ENCODE results near the gene ARHGEF39.

Gene ARHGEF39, protein sequence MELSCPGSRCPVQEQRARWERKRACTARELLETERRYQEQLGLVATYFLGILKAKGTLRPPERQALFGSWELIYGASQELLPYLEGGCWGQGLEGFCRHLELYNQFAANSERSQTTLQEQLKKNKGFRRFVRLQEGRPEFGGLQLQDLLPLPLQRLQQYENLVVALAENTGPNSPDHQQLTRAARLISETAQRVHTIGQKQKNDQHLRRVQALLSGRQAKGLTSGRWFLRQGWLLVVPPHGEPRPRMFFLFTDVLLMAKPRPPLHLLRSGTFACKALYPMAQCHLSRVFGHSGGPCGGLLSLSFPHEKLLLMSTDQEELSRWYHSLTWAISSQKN

DNA sequence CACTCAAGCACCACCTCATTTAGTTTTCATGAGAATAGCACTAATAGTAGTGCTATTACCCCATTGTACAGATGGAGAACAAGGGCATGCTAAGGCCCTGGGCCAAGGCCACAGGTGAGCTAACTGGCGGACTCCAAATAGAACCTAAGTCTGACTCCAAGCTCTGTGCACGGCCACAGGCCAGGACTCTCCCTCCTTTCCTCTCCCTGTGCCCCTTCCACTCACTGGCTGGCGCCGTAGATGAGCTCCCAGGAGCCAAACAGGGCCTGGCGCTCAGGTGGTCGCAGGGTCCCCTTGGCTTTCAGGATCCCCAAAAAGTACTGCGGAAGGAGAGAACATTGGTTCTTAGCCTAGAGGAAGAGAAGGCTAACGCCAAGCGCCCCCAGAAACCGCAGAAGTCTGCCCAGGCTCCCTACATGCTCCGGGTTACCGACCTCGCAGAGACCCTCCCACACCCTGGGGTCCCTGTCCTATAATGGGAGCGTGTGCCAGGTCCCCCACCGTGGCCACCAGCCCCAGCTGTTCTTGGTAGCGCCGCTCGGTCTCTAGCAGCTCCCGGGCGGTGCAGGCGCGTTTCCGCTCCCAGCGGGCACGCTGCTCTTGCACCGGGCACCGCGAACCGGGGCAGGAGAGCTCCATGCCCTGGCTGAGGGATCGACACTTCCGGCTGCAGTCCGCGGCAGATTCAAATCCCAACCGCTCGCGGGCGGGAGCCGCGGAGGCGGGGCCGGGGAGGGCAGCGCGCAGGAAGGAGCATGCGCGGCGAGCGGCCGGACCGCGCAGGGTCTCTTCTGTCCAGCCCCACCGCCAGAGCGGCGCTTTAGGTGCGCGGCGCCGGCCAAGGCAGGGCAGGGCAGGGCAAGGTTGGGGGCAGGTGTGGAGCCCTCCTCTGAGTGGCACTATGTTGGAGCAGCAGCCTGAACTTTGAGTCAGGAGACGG is at the start of gene ARHGEF39:
TSS of gene ARHGEF39 (minus strand) at position 665 of the 940 bp plus-strand sequence. CDS start at position 639, 26 bp downstream.
- DNase-seq: peak; percentile 71

DNA sequence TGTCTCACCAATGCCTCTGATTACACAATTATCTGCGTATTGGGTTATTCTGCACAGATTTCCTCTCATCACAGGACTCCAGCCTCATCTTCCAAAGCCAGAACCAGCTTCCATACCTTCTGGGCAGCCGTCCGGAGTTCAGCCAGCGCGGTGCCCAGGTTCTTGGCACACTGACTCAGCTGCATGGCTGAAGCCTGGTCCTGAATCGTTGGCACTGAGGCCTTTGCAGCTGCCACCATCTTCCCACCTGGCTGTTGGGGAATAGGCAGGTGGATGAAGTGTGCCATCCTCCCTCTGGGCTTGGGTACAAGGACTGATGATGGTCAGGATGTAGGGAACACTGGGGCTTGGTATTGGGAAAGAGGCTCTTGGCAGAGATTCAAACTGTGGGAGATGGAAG is 49.1 kb upstream of the ARHGEF39 start:
- DNase-seq: no peak

DNA sequence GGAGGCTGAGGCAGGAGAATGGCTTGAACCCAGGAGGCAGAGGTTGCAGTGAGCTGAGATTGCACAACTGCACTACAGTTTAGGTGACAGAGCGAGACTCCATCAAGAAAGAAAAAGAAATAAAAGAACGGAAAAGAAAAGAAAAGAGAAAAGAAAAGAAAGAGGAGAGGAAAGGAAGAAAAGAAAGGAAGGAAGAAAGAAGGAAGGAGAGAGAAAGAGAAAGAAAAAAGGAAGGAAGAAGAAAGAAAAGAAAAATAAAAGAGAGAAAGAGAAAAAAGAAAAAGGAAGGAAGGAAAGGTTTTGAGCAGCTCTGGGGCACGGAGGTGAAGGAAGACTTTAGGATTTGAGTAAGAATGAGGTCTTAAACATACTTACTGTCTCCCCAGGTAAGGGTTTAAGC is 48.6 kb upstream of the ARHGEF39 start:
- DNase-seq: no peak

DNA sequence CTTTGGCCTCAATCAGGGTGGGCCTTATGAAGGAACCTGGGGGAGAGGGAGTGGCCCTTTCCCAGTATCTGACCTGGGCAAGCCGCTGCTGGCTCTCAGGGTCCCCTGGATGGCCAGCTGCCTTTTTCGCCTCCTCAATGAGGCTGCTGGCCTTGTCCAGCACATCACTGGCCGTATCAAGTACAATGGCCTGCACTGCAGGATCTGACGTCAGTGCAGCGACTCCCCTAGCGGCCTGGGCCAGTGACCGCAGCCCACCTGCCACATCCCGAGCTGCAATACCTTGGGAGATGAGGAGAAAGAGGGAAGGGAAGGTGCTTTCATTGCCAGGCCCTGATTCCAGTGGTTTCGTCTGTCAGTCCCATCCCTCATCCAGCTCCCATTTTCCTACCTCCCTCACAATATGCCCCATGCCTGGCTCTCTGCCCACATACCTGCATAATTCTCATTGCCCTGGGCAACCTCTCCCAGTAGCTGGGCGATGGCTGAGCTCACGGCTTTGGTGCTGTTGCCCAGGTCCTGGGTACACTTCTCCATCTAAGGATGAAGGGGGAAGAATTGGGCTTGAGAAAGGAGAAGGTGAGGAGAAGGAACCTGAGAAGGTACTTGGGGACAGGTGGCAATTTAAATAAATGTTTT is 47.9 kb upstream of the ARHGEF39 start:
- no peak for DNase-seq

DNA sequence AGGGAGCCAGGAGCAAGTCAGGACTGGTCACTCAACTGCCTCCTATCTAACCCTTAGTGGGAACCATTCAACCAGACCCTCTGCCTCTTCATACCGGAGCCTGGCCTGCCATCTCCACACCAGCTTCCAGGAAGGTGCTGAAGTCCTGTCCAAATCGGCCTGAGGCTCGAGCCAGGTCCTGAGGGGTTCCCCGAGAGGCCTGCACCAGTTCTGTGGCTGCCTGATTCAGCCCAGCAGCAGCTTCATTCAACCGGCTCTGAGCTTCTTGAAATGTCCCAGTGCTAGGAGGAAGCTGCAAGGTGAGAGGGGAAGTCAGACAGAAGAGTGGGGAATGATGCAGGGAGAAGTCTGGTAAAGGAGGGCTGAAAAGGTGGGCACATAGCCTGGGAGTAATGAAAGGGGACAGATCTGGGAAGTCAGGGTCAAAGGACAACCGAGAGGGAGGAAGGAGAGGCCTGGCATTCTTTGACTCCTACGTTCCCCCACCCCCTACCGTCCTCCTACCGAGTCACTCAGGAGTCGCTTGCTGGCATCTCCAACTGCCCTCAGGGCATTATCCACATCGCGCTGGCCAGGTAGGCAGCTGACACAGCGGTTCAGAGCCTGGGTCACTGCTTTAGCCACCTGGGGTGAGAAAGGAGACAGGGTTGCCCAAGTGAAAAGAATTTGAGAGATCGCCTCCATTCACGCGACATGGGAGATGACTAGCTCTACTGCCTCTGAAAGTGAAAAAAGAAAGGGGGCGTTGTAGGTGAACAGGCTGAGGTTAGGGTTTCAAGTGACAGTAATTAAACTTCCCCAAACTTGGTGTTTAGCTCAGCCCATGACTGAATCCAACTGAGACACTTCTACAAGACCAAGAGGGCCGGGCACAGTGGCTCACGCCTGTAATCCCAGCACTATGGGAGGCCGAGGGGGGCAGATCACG is 46.8 kb upstream of the ARHGEF39 start:
- no peak for DNase-seq

DNA sequence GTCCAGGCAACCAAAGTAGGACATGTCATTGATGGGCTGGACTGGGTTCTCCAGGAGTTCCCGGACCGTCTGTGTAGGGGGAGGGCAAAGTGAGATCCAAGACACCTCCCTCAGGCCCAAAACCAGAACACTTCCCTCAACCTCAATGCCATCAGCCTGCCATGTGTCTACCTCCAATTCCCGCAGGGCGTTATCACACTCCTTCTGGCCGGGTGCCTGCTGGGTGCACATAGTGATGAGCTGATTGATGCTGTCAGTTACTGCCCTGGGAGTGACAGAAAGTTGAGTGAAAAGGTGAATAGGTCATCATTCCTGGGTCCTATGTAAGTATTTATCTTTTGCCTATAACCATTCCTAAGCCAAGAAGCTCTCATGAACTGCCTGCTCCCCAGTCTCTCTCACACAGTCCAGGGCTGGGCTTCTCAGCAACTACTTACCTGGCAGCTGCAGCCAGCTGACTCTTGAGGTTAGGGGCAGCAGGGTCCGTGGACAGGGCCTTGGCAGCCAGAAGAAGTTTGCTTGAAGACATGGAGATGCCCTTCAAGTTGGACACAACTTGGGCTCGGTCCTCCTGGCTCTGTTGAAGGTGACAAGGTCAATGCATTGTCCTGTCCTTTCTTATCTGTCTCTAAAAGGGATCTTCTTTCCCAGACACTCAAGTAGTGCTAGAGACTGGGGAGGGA is 46.0 kb upstream of the ARHGEF39 start:
- no peak for DNase-seq

DNA sequence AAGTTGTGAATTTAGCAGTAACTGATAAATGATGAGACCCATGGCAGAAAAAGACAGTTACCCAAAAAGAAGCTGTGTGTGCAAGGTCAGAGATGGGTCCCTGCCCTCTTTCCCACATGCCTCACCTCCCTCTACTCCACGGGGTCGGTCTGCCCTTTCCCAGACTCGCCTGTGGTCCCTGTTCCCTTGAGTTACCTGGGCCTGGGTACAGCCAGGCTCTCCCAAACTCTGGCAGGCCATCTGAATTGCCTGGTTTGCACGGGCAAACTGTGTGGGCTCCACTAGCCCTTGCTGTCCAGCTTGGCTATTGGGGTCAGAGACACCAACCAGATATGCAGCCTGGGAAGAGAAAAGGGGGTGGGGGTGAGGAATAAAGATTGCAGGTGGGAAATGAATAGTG is 43.2 kb upstream of the ARHGEF39 start:
- DNase-seq: no peak

DNA sequence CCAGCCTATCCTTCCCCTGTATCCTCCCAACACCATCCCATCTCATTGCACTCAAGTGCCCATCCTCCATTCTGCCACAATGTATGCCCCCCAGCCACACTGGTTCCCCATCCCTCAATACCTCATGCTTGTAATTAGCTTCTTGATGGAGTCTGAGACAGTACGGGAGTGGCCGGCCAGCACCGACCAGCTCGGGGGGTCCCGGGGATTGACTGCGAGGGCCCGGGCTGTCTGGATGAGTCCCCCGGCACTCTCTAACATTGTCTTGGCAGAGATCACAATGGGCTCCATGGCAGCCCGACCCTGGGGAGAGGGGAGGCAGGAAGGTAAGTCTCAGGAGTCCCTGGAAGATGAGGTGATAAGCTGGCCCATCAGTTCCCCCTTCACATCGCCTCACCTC is 42.0 kb upstream of the ARHGEF39 start:
- DNase-seq: no peak

DNA sequence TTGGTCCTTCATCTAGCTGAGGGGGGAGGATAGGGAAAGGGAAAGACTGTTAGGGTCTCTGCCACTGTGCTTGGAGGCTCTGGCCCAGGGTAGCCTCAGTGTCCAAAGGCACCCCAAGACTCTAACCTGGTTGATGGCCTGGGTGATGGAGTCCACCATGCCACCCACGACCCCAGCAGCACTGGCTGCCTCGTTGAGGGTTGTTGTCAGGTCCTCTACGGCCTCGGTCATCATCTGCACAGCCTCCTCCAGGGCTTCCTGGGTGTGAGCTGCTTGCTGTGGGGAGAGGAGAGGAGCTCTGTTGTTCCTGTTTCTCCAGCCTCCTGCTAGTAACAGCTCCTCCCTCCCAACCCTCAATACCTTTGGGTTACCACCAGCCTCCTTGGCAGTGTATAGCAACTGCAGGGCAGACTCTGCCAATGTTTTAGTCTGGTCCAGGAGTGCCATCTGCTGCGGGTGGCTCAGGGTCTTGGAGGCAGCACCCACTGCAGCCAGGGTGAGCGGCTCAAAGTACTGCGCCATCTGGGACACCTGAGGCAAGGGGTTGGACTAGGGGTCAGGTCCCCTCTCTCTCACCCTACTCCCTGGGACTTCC is 40.9 kb upstream of the ARHGEF39 start:
- DNase-seq: no peak

DNA sequence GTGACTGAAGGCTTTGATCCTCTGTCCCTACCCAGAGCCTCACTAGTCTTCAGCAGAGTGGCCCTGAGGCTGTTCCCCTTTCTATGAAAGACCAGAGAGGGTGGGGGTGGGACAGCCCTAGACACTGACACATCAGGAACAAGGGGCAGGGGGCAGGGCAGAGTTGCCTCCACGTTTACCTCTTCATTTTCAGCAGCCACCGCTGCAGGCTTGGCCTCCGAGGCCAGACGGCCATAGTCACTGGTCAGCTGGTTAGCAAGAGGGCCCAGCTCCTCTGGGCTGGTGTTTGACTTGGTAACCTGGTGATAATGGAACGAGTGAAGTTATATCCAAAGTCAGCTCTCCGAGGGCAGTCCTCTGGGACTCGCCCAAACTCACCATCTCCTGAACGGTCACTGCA is 40.4 kb upstream of the ARHGEF39 start:
- no peak for DNase-seq

DNA sequence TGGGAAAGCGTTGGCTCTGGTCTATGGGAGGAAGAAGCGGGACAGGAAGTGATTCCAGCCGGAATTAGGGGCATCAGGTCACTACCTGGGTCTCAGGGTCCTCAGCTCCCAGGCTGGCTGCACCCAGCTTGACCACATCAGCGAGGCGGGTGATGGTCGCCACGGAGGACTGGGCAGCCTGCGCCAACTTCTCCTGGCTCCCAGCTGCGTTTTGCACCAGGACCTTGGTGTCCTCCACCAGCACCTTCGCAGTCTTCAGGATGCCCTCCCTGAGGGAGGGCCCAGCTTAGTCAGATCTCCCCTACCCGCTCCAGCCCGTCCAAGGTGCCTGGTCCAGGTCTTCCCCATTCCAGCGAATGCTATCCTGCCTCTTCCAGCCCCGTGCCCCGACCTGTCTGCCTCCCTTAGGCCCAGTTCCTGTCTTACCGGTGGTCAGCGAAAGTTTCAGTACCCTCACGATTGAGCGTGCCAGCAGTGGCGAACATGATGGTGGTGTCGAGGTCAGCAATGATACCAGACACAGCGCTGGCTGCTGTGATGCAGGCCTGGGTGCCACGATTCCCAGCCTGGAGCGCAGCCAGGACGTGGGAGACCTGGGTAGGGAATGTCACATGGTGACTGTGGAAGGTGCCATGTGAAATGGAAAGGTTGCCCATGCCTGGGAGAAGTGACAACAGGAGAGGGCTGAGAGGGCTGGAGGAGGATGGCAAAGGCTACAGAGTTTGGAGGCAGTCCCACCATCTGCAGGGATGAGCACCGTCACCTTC is 39.1 kb upstream of the ARHGEF39 start:
- no peak for DNase-seq

DNA sequence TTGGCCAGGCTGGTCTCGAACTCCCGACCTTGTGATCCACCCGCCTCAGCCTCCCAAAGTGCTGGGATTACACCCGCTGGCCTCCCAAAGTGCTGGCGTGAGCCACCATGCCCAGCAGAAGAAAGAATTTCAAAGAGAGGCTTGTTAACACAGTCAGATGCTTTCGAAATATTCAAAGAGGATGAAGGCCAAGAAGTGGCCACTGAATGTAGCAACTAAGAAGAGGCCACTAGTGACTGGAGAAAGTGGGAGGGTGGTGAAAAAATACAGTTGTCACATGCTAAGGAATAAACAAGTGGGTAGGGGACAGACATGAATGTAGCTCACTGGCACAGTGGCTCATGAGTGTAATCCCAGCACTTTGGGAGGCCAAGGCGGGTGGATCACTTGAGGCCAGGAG is 37.7 kb upstream of the ARHGEF39 start:
- DNase-seq: no peak

DNA sequence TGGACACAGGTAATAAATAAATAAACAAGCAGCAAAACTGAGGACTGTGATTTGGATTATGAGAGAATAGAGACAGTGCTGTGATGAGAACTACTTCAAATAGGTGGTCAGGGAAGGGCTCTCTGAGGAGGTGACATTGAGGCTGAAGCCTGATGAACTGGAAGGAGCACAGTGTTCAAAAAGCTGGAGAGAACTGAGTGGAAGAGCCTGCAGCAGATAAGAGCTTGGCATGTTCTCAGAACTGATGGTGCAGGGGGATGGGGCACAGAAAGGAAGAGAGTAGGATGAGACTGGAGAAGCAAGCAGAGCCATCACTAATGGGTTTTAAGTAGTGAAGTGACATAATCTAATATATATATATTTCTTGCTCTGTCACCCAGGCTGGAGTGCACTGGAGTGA is 35.9 kb upstream of the ARHGEF39 start:
- DNase-seq: no peak

DNA sequence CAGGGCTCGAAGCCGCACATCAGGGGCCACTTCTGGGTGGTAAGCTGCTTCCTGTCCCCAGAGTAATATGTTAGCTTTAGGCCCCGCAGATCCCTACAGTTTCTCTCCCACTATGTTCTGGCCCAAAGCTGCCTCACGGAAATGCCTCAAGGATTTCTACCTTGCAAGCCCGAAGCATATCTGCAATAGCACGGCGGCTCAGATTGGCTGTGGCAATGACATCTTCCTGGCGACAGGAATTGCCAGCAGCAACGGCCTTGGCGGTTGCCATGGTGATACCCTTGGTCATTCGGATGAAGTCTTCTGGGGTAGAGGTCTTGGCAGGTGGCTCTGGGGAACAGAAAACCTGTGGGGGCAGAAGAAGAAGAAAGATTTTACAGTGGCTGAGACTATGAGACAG is 35.0 kb upstream of the ARHGEF39 start:
- DNase-seq: no peak

DNA sequence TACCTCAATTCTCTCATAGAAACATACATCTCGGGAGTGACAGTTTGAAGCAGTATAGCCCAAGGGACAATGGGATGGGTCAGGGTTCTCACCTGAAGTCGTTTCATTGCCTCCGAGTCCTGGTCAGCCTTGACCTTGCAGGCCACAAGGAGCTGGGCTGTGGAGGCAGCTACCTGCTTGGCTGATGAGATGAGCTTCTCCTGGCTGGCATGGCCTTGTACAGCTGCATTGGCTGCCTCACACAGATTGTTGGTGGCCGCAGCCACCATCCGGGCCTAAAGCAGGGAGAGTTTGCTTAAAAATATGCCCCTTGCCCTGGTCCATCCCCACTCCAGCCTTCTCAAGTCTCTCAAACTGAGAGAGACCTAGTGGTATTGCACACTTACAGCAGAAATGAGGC is 33.2 kb upstream of the ARHGEF39 start:
- DNase-seq: no peak

DNA sequence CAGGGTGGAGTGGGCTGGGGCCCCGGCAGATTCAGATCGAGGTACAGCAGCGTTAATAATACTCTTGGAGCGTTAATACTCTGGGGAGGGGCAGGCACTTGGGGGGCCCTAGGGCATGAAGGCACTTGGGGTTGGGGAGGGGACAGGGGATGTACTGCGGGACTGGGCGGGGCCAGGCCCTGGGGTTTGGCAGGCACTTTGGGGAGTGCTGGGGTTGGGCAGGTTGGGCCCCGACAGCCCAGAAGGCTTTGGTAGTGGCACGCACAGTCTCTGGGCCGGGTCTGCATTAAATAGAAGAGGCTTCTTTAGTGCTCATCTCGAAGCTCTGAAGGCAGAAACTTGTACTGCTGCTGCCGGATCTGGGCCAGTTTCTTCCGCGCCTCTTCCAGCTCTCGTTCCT is 32.5 kb upstream of the ARHGEF39 start:
- no peak for DNase-seq

DNA sequence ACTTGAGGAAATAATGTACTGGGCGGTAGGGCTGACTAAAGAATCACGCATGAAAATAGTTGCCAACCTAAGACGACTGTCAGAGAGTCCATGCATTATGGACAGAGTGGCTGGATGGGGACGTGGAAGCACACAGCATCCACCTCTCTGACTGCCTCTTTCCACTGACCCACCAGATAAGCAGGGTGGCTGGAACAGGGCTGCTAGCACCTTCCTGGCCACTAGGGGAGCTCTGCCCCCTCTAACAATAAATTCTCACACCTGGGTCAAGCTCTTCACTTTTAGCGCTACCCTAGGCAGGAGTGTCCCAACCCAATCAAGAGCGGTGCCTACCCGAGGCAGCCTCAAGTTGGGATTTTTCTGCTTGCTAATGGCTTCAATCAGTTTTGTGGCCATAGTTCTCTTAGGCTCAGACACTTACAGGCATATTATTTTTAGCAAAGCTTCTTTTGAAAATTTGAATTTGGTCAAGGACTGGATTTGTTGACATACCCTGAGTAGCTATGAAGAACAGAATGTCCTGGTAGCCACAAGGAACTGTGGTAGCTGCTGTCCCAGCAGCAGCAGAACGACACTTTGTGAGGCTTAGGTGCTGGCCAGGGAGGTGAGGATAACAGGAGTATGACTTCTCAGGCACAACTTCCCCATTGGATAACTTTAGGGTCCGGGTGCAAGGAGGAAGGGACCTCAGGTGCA is 31.7 kb upstream of the ARHGEF39 start:
- peak; percentile 21 for DNase-seq

DNA sequence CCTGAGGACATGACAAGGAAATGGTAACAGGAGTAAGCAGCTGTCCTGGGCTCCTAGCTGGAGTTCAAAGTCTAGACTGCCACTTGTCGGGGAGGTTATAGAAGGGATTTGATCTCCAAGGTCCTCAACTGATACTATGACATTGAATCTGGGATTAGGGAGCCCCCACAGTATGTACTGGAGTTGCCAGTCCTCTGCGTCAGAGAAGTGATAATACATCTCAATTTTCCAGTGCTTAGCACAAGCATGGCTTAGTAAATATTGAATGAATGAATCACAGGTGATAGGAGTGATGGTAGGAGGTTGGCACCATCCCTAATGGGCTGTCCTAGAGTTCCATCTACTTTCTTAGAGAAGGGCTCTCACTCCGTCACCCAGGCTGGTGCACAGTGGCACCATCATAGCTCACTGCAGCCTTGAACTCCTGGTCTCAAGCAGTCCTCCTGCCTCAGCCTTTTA is 31.0 kb upstream of the ARHGEF39 start:
- no peak for DNase-seq

DNA sequence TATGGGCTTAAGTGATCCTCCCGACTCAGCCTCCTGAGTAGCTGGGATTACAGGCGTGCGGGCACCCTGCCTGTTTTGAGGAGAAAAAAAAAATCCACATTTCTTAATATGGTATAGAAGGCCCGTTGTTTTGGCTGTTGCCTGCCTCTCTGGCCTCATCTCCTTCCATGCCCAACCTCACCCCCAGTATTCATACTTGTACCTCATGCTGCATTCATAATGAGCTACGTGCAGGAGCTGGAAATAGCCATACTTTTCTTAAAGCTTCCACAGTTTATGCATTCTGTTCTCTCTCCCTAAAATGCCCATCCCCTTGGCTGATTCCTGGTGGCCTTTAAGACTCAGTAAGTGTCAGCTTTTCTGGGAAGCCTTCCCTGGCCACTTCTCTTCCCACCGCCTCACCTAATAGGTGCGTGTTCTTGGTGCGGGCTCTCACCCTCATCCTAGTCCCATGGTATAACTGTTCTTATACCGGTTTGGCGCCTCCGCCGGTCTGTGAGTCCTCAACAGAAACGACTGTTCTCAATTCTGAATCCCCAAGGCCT is 26.8 kb upstream of the ARHGEF39 start:
- DNase-seq: no peak

DNA sequence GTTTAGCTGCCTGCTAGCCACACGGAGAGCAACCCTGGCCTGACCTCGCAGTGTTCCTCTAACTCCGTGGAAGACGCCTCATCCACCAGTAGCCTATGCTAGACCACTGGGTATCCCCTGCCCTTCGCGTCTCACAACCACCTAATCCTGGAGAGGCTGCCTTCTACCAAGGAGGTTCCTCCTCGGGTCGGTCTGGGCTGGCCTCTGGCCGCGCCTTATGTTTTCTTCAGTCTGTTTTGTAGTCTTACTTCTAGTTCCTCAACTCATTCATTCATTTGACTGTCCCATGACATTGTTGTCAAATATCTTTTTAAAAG is 26.3 kb upstream of the ARHGEF39 start:
- no peak for DNase-seq
